Measurements from ENCODE around the gene UNC13A. TPM values are rescaled to one million over a fixed set of nuclear protein-coding genes. Genes with fewer than 3 reads are reported as not detected.

The UNC13A gene
- total and polyA plus RNA-seq, 2 of the 13 experiments (the other 11 are each of a cell fraction or from before 2014, with no cell fraction given) = 0.11 to 0.45 TPM

GRCh38 chr19:17687857-17688784, at the start of gene UNC13A (continued):
- TF ChIP-seq ZFP37 (CRISPR knock-in tag; IDR thresholded peaks at IDR 0.05; ENCODE audit: borderline replicate concordance) = no peak
- peak; percentile 48; the same call in 1 of the 2 replicates for TF ChIP-seq ZNF331 (CRISPR knock-in tag; IDR thresholded peaks at IDR 0.05)
- TF ChIP-seq ZNF432 (CRISPR knock-in tag; IDR thresholded peaks at IDR 0.05; ENCODE audit: borderline replicate concordance) = no peak
- TF ChIP-seq SMAD3 (CRISPR knock-in tag; IDR thresholded peaks at IDR 0.05) = 0 out of 2 replicates have a peak, but pooled peaks have one; percentile 42
- peak; percentile 29; the same call in 1 of the 2 replicates for TF ChIP-seq EED (CRISPR knock-in tag; IDR thresholded peaks at IDR 0.05)
- 0 out of 2 replicates have a peak, but pooled peaks have one; percentile 62 for TF ChIP-seq ZNF232 (CRISPR knock-in tag; IDR thresholded peaks at IDR 0.05; ENCODE audit: borderline replicate concordance)
- no peak for TF ChIP-seq MAFK (conservative IDR thresholded peaks at IDR 0.05 in 1 of 2, IDR thresholded peaks at IDR 0.05 in 1 of 2; ENCODE audit: low read length in 2 of 2)
- no peak for TF ChIP-seq EP300 (IDR thresholded peaks at IDR 0.05; ENCODE audit: low read depth in 2 of 2, low read length in 2 of 2)
- TF ChIP-seq EP300 (CRISPR knock-in tag; IDR thresholded peaks at IDR 0.05; ENCODE audit: borderline replicate concordance) = no peak
- peak; percentile 72; the same call in 1 of the 2 replicates for TF ChIP-seq MEIS2 (CRISPR knock-in tag; IDR thresholded peaks at IDR 0.05)
- peak; percentile 30; the same call in 1 of the 2 replicates for TF ChIP-seq ZNF33B (CRISPR knock-in tag; IDR thresholded peaks at IDR 0.05)
- TF ChIP-seq CEBPG (CRISPR knock-in tag; IDR thresholded peaks at IDR 0.05) = no peak
- TF ChIP-seq PHF8 (CRISPR knock-in tag; IDR thresholded peaks at IDR 0.05) = no peak
- peak; percentile 68; the same call in 1 of the 2 replicates for TF ChIP-seq ZBTB25 (CRISPR knock-in tag; IDR thresholded peaks at IDR 0.05)
- no peak for TF ChIP-seq ZSCAN12 (CRISPR knock-in tag; IDR thresholded peaks at IDR 0.05)
- TF ChIP-seq ZNF740 (CRISPR knock-in tag; IDR thresholded peaks at IDR 0.05) = peak; percentile 83; the same call in 1 of the 2 replicates
- TF ChIP-seq EZH2 (conservative IDR thresholded peaks at IDR 0.05; ENCODE audit: low read depth, low read length) = no peak
- TF ChIP-seq SALL1 (CRISPR knock-in tag; IDR thresholded peaks at IDR 0.05) = peak; percentile 61; the same call in 1 of the 2 replicates
- TF ChIP-seq ZBTB3 (CRISPR knock-in tag; IDR thresholded peaks at IDR 0.05; ENCODE audit: borderline replicate concordance, low read depth) = no peak
- TF ChIP-seq ZNF138 (CRISPR knock-in tag; IDR thresholded peaks at IDR 0.05; ENCODE audit: low read depth) = no peak
- no peak for TF ChIP-seq AFF4 (CRISPR knock-in tag; IDR thresholded peaks at IDR 0.05)
- TF ChIP-seq CSRNP2 (CRISPR knock-in tag; conservative IDR thresholded peaks at IDR 0.05; ENCODE audit: low read depth) = no peak; the same call in 1 of the 2 replicates
- TF ChIP-seq SMYD3 (CRISPR knock-in tag; IDR thresholded peaks at IDR 0.05) = no peak

Data from HepG2 (cell line).